ENCODE measurements around the gene GNG2. TPM values are rescaled to one million over a fixed set of nuclear protein-coding genes. Genes with fewer than 3 reads are reported as not detected.
A peak's percentile ranks its signal among the peaks of the same experiment; 100 is the strongest.

GNG2 gene
- total RNA-seq, 1 donor from 2014 or later = 24.4 TPM

GRCh38 chr14:51862176-51862796 lies 1.9 kb downstream of the GNG2 start:
- peak overlapping the region; percentile 2 for H3K27ac ChIP-seq
- no peaks in the 10 kb centered on the region for H3K27me3 ChIP-seq
- no peaks in the 10 kb centered on the region for H3K36me3 ChIP-seq
- peak overlapping the region; percentile 57 for H3K4me3 ChIP-seq
- intact Hi-C loops (cut with DNase I) = no loop called here
- ATAC-seq (no peak), DNase-seq (no peak)
- TF ChIP-seq CTCF (IDR thresholded peaks at IDR 0.05) = no peak
- H3K9me3 ChIP-seq = no peaks in the 10 kb centered on the region
- H3K4me1 ChIP-seq = peaks cover 3% of the 10 kb centered on the region

DNA sequence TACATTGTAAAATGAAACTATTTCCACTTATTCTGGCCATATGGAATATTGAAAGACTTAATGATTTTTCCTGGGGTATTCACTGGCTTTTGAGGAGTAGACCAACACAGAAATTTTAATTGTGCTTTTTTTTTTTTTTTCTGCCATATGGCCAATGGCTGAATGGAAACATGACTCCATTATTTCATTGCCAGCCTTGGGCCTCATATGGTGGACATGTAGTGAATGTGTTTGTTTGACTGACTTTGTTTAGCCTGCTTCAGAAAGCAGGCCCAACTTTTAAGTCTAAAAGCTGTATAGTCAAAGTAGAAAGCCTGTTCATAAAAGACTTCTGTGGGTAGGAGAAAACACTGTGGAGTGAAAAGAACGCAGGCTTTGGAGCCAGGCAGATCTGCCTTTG lies 2.4 kb downstream of the GNG2 start:
- no peaks in the 10 kb centered on the region for H3K27me3 ChIP-seq
- DNase-seq = no peak
- ATAC-seq = no peak
- intact Hi-C loops (cut with DNase I) = no loop called here
- peaks cover 3% of the 10 kb centered on the region for H3K4me1 ChIP-seq
- no peaks in the 10 kb centered on the region for H3K9me3 ChIP-seq
- no peak overlapping the region for H3K27ac ChIP-seq
- no peaks in the 10 kb centered on the region for H3K36me3 ChIP-seq
- H3K4me3 ChIP-seq = peak overlapping the region; percentile 57
- TF ChIP-seq CTCF (IDR thresholded peaks at IDR 0.05) = no peak

- Histone ChIP-seq H3K4me1 (peaks cover 3% of the 10 kb centered on the region), H3K27me3 (no peaks in the 10 kb centered on the region), H3K36me3 (no peaks in the 10 kb centered on the region), H3K9me3 (no peaks in the 10 kb centered on the region), H3K27ac (no peak overlapping the region), H3K4me3 (no peak overlapping the region)
- TF ChIP-seq CTCF (IDR thresholded peaks at IDR 0.05) = no peak
- peak; percentile 25 for ATAC-seq
- intact Hi-C loops (cut with DNase I) = no loop called here
- DNase-seq = no peak
Observed at GRCh38 chr14:51865953-51866747, 5.7 kb downstream of the GNG2 start.

- Histone ChIP-seq H3K4me3 (no peak overlapping the region), H3K36me3 (no peaks in the 10 kb centered on the region), H3K4me1 (peaks cover 3% of the 10 kb centered on the region), H3K27ac (no peak overlapping the region), H3K27me3 (no peaks in the 10 kb centered on the region), H3K9me3 (no peaks in the 10 kb centered on the region)
- intact Hi-C loops (cut with DNase I) = no loop called here
- DNase-seq = no peak
- ATAC-seq = no peak
- no peak for TF ChIP-seq CTCF (IDR thresholded peaks at IDR 0.05)
Observed at GRCh38 chr14:51867741-51868140, 7.3 kb downstream of the GNG2 start.

GRCh38 chr14:51868405-51868804 lies 8.0 kb downstream of the GNG2 start:
- Histone ChIP-seq H3K27me3 (no peaks in the 10 kb centered on the region), H3K4me1 (peaks cover 8% of the 10 kb centered on the region), H3K9me3 (no peaks in the 10 kb centered on the region), H3K36me3 (no peaks in the 10 kb centered on the region), H3K4me3 (no peak overlapping the region), H3K27ac (no peak overlapping the region)
- no peak for TF ChIP-seq CTCF (IDR thresholded peaks at IDR 0.05)
- intact Hi-C loops (cut with DNase I) = no loop called here
- DNase-seq = no peak
- ATAC-seq = no peak

Data from upper lobe of right lung (tissue), 1 donor.